GM21367 (cell line): Measurements from ENCODE around the gene OBSCN.

Experiments used
- ATAC-seq: cut with Tn5 transposase; IDR thresholded peaks from one replicate; pipeline ENCODE4 v1.9.1; 2021; ENCODE audit not compliant: unreplicated experiment

The OBSCN gene

DNA sequence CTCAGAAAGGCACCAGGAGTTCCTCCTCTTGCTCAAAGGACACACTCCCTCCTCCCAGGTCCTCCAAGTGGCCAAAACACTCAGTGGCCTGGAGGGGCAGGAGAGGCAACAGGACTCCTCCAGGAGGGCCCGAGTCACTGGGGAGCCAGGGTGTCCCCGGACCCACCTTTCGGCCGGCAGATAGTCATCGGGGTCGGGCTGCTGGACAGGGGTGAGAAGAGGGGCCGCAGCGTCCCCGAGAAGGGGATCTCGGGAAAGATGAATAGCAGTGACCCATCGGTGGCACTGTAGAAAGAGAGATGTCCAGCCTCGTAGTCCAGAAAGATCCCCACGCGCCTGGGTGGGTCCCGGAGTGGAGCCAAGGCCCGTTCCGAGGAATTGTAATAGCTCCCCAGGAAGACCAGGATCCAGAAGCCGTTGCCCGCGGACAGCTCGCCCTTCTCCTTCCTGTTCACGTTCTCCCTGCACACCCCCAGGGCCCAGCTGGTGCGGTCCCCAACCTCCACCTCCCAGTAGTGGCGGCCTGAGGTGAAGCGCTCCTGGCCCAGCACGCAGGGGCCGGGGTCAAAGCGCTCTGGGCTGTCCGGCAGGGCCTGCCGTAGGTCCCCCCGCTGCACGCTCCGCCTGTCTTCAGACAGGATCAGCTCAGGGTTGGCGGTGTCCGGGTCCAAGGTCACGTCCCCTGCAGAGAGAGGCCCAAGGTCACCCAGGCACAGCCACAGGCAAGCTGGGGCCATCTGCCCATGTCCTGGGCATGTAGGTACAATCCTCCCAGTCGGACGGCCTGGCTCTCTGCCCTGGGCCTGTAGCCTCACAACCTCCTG, 186.9 kb downstream of the OBSCN start:
- ATAC-seq: no peak

DNA sequence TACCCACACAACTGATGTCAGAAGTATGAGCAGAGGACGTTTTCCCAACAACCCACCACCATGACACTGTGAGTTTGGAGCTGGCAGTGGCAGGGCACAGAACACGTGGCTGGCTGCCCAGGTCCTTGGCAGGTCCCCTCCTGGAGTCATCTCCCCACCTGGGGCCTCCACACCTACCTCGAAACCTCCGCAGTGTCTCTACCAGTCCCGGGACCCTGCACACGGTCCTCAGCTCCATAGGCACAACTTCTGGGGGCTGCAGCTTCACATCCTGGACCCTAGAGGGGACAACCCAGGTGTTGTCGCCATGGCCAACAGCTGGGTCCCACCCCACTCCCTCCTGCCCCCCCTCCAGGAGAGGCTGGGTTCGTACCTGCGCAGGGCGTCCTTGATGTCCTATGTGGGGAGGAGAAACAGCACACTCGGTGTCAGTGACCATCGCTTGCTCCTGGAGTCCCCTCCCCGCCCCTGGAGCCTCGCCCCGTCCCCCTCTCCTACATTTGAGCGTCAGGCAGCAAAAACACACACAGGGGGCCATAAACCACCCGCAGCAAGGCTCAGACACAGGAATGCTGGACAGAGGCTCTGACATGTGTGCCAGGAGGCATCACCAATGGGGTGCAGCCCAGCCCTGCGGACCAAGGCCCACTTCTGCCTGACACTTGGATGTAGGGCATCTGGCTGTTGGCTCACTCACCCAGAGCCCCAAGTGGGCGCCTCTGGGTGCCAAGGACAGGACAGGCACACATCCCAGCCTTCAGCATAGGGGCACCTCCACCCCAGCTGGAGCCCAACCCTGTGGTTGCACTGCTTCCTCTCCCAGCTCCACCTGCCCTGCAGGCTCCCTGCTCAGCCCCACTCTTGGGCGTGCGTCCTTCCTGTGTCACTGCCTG, 189.2 kb downstream of the OBSCN start:
- no peak for ATAC-seq

DNA sequence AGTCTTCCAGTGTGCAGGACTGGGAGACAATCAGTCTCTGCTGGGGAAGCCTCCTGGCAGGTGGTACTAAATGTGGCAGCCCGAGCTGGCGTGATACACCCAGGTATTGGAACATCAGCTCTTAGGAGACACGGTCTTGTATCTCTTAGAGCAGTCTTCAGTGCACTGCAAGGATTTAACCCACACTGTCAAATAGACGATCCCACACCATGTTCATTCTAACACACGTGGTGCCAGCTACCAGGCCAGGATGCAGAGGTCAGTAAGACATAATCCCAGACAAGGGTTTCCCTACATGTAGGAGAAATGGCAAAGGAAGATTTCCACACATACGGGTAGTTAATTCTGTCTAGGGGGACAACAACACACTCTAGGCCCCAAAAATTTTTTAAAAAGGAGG, 190.1 kb downstream of the OBSCN start:
- no peak for ATAC-seq

DNA sequence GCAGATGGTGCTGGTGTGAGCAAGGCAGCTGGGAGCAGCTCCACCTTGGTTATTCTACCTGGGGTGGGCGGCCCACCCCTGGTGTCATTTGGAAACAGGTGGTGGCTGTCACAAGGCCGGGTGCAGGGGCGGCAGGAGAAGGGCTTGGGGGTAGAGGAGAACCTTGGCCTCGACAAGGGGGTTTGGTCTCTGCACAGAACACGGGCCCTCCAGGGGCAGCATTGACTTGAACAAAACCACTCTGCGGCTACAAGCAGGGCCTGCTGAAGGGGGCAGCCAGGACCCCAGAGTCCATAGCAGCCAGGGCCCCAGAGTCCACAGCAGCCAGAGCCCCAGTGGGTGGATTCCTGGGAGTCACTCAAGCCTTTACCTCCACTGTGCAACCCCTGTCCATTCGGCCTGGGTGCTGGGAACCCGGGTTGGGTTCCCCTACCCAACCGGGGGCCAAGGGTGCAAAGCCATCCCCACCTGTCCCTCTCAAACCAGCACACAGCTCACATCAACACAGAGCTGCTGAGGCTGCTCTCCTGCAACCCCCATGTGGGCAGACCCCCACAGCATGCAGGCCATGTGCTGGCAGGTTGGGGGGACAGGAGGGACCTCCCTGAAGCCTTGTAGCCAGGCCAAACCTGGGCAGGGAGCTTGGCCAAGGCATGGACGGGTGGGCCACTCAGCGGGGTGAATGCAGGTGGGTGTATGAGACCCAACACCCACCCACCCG, 191.1 kb downstream of the OBSCN start:
- no peak for ATAC-seq

DNA sequence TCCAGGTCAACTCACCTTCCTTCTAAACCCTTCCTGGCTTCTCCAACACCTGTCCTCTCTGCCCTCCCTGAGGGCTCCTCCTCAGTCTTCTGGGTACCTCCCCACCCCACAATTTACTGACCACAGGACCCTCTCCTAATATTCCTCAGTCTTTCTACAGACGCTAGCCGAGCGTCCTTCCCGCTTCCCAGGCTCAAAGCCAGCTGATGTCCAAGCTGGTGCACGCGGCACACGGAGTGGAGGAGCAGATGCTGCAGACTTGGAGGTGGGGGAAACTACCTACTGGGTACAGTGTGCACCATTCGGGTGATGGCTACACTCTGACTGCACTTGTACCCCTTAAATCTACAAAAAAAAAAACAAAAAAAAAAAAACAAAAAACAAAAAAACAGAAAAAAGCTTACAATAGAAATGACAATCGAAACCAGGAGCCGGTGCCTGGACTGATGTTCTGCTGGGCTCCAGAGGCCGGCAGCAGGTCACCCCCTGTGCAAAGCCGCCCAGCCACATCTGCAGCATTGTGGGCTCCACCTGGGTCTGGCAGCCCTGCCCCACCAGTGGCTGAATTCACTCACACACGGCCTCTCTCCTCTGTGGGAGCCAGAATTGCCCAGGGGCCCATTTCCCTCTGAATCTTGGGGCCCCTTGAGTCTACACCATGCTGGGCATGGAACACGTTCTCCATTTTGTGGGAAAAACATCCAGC, 191.8 kb downstream of the OBSCN start:
- ATAC-seq: no peak

DNA sequence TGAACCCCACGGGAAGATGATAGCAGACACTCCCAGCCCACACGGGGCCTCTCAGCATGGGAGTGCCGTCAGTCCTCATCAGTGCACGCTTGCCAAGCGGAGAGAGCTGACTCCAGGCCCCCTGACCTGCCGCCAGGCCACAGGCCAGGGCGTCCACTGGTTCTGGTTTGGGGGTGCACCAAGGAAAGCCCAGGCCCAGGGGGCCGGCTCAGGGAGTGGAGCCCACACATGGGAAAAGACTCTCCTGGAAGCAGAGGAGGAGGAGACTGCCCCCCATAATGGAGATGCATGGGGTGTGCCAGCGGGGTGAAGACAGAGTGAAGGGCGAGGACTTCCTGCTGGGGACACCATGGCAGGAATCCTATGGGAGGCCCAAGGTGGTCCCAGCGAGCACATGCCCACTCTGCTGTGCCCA, 192.4 kb downstream of the OBSCN start:
- ATAC-seq: no peak

DNA sequence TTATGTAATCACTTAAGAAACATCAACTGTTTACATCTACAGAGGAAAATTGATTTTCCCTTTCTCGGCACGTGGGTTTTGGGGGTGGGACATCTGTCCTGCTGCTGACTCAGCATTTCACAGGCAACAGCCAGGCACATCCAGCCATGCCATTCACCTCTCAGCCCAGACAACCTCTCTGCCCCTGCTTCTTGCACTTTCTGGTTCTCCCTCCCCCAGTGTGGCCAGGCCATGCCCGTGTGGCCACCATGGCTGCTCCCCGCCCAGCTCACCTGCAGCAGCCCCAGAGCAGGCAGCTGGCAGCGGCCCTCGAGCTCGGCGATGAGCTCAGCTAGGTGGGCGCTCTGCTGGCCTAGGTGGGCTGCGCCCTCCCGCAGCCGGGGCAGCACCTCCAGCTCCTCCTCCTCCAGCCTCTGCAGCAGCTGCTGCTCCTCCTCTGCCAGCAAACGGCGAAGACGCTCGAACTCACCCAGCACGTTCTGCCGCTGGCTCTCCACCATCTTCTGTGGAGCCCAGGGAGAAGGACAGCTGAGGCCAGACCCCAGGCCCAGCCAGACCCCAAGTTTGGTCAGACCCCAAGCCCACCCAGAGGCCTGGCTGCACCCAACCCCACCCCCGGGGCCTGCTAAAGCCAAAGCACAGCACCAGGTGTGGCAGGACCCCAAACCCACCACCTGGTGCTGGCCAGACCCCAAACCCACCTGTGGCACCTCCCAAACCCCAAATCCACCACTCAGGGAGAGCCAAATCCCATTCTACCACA, 193.0 kb downstream of the OBSCN start:
- no peak for ATAC-seq

DNA sequence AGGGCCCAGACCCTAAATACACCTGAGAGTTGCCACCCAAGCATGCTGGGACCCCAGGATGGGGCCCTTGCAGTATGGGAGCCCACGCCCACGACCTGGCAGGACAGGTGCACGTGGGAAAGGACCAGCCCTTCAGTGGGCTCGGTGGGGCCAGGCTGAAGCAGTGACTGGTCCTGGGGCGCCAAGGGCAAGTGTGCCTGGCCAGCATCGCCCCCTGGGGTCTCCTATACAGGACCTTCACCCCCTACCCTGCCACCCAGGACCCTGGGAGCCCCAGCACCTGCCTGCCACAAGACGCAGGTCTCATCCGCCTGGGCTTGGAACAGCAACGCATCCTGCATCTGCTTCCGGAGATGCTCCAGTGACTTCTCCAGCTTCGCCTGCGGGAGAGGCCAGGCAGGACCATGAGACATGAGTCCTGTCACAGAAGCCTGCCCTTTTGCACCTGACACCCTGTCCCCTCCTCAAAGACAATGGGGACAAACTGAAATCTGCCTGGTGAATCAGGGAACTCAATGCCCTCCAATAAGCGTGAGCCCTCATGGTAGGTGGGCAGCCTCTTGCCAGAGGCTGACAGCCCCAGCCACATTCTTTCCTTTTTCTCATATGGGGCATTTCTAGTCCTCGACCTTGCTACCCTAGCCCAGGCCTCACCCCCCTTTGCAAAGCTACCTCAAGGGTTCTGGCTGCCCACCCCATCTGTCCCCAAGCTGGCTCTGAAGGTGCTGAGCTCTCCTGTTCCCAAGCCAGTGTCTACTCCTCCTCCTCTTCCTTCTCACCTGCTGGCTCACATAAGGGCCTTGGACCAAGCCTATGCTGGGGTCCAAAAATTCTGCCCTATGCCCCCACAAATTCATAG, 194.2 kb downstream of the OBSCN start:
- no peak for ATAC-seq

DNA sequence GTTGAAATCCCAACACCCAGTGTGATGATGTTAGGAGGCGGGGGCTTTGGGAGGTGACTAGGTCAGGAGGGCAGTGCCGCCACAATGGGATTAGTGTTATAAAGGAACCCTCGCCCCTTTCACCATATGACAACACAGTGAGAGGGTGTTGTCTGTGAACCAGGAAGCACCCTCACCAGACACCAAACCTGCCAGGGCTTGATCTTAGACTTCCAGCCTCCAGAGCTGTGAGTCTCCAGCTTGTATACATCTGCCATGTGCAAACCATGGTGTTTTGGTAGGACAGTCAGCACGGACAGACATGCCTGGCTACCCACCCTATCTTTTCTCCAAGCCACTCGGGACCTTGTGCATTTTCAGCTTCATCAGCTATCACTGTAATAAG, 194.8 kb downstream of the OBSCN start:
- no peak for ATAC-seq

DNA sequence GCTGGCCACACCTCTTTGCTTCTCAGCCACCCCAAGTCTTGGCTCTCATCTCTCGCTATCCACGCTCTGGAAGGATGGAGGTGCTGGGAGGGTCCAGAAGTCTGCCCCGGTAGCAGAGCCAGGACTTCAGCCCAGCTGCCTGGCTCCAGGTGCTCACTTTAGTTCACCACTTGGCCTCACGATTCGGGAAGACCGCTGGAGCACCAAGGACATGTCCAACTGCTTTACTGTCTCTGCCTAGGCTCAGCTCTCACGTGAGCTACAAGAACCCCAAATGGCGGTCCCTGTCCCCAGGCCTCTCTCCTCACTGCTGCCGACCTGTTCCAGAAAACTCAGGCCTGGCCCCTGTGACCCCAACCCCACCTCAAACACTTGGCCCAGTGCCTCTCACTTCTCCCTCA, 195.4 kb downstream of the OBSCN start:
- ATAC-seq: no peak

DNA sequence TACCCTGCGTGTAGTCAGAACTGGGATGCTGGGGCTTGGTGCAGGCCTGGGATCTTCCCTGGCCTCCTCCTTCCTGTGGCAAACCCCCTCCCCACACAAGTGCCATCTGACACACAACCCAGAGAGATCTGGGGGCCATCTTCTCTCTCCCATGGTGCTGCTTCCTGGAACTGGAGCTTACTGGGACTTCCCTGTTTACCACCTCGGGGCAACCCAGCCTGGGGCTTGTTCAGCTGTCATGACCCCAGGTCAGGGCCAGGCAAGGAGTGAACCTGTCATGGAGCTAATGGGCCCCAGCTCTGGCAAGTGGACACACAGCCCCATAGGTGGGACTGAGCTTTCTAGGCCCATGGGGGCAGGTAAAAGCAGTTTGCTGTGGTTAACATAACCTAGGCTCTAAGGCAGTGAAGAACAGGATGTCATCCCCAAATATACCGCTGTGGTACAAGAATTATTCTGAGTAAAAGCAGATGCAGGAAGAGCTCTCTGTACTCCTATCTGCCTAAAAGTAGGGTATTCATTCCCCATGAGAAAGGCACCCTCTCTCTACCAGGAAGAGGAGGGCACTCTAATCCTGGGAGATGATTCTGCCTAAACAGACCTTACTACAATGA, 196.4 kb downstream of the OBSCN start:
- ATAC-seq: no peak

DNA sequence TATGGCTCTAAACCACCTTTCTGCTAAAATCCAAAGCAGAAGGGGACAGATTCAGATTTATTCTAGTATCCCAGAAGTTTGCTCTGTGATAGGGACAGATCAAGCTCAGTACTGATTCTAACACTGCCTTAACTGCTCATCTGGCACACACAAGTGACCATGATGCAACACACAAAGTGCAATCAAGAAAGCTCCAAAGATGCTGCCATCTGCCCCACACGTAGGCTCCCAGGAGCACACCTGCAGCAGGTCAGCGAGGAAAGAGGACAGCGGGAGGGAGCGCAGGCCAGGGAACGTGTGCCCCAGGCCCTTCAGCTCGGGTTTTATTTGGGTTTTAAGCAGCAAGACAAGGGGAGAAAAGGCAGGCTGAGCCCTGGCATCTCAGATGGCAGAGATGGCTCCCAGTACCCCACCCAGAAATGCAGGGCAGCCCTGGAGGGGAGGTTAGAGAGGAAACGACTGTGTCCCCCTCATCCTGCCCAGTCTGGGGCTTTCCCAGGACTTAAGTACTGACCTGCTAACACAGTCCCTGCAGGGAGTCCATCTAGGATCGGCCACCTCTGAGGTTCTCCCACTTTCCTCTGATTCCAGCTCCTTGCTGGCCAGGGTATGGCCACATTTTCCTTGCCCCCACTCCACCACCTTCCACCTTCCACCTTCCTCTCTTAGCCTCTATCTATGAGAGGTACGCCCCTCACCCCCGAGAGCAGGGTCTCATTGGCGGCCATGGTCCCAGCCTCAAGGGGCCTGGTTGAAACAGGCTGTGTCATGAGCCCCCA, 197.5 kb downstream of the OBSCN start:
- no peak for ATAC-seq

DNA sequence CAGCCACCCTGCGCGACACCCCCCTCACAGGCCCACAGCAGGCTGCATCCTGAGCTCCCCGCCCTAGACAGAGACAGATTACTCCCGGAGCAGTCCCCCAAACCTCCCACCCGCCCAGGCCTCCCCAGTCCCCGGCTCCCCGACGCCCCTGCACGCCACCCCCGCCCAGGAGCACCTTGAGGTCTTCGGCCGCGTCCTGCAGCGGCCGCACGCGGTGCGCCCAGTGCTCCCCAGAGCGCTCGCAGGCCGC, 198.1 kb downstream of the OBSCN start:
- peak; percentile 9 for ATAC-seq

DNA sequence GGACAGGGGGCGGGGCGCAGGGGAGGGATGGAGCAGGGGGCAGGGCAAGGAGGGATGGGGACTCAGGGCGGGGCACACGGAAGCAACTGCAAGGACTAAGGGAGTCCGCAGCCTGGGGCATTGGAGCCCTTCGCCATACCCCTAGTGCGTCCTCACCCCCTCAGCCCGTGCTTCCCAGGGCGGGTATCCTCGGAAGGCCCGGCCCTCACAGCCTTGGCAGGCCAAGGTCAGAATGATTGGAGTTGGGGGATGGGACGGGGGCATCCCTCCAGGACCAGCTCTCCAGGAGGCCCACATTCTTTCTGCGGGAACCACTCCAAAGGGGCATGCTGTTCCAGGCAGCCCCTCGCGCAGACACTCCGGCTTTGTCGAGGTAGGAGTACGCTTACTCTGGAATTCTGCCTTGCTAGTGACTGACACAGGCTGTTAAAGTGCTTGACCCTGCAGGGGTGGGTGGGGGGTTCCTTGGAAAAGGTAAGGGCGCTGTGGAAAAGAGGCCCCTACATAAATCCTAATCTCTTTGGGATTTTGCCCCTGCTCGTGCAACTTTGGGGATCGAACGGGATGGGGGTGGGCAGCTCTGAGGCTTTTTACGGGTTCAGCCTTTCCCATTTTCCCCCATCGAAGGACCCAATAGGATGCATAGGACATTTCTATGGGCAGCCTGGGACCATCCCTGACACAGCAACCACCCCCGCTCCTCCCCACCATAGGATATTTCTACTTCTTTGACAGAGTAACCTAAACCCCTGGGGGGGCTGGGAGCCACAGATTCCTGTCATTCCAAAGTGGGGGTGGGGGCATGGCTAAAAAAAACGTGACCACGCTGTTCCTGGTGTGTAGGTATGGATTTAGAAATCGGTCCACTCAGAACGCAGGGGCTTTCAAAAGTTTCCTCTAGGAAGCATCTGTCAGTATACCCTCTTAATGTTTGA, 199.5 kb downstream of the OBSCN start:
- ATAC-seq: no peak

DNA sequence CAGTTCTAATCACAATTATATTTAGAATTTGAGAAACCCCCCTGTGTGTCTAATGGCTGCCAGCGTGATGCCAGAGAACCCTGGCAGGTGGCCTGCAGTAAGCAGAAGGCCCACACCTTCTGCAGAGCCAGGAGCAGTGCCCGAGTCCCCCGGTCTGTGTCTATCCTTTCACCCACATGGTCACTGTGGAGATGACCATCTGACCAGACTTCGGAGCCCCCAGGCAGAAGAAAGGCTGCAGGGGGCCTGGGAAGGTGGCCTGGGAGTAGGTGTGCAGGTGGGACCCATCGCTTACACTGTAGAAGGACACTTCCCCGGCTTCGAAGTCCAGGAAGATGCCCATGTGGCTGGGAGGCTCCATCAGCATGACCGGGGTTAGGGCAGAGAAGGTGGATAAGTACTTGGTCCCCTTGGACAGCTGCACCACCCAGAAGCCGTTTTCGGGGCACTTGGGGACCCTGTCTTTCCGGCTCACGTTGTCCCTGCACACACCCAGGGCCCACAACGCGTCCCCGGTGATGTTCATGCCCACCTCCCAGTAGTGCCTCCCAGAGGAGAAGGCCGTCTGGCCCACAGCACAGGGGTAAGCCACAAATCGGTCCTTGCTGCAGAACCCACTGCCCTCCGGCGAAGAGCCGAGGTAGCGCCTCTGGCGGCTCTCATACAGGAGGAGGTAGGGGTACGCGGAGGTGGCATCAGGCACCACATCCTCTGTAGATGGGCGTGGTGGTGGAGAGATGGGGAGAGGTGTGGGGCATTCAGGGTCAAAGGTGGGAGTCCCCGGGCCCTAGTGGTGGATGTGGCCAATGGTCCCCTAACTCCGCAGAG, 200.4 kb downstream of the OBSCN start:
- no peak for ATAC-seq
